GM12874 (cell line): ENCODE data around the gene POLA1.

Experiments used
- TF ChIP-seq, protein P1 (sequence below): IDR thresholded peaks from 2 replicates; pipeline ENCODE4 v1.5.1; 2011; ENCODE audit warnings: low read depth, mild to moderate bottlenecking, control low read depth, low read length, moderate library complexity; ENCODE audit not compliant: insufficient read depth

The POLA1 gene

DNA sequence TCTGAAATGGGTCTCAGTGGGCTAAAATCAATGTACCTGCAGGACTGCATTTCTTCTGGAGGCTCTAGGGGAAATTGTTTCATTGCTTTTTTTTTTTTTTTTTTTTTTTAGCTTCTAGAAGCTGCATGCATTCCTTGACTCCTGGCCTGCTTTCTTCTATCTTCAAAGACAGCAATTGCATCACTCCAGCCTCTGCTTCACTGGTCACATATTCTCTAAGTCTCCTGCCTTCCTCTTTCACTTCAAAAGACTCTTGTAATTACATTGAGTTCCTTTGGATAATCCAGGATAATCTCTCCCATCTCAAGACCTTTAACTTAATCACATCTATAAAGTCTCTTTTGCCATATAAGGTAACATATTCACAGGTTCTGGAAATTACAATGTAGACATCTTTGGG lies 35.3 kb upstream of the POLA1 start:
- TF ChIP-seq, protein P1, sequence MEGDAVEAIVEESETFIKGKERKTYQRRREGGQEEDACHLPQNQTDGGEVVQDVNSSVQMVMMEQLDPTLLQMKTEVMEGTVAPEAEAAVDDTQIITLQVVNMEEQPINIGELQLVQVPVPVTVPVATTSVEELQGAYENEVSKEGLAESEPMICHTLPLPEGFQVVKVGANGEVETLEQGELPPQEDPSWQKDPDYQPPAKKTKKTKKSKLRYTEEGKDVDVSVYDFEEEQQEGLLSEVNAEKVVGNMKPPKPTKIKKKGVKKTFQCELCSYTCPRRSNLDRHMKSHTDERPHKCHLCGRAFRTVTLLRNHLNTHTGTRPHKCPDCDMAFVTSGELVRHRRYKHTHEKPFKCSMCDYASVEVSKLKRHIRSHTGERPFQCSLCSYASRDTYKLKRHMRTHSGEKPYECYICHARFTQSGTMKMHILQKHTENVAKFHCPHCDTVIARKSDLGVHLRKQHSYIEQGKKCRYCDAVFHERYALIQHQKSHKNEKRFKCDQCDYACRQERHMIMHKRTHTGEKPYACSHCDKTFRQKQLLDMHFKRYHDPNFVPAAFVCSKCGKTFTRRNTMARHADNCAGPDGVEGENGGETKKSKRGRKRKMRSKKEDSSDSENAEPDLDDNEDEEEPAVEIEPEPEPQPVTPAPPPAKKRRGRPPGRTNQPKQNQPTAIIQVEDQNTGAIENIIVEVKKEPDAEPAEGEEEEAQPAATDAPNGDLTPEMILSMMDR = no peak

DNA sequence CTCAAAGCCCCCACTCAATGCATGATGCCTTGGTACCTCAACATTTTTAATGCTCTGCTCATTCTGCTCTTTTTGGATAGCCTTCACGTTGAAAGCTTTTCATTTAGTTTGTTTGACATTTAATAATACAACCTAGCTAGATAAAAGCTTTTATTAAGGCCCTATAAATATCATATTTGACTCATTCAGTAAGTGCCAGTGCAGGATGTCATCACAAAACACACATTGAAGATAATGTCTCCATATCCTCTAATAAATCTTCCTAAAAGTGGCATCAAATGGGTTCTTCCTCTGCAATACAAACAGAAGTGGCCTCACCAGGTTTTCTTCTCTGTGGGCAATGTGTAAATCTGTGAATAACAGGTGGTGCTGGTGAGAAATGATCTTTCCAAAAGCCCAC lies 34.6 kb upstream of the POLA1 start:
- TF ChIP-seq, protein P1 = no peak

DNA sequence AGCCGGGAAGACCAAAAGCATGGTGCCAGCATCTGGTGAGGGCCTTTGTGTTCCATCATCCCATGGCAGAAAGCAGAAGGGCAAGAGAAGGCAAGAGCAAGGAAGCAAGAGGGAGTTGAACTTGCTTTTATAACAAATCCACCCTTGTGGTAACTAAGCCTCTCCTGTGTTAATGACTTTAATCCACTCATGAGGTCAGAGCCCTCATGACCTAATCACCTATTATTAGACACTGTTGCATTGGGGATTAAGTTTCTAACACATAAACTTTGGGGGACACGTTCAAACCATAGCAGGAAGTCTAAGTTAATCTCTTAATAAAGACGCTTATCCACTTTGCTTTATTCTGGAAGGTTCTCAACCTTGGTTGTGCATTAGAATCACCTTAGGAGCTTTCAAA lies 34.1 kb upstream of the POLA1 start:
- TF ChIP-seq, protein P1 = no peak

DNA sequence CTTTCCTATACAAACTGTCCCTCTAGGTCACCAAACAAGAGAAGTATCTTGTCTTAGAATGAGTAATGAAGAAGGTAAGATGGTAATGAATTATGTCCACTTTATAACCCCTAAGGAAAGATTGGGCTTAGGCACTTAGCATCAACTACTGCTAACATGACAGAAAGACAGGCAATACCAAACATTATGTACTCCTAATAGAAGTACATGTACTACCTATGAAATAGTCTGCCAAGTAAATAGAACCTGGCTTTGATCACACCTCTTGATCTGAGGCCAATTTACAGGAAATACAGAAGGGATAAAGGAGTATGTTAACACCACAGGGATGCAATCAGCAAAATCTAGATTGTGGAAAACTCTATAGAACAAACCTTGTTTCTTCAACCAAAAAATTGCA lies 32.4 kb upstream of the POLA1 start:
- TF ChIP-seq, protein P1 = no peak

DNA sequence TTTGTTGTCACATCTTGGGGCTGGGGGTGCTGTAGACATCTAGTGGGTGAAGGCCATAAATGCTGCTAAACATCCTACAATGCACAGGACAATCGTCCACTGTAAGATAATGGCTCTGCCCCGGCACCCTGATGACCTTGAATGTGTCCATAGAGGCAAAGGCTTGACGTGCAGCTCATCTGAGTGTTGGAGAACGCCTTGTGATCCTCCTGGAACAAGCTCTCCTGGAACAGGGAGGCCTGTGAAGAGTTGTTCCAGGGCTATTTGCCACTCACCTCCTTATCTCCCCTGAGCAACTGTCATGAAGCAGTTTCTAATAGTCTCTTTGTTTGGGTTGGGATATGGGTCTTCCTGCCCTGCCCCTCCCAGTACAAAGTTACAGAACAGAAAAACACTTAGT lies 31.4 kb upstream of the POLA1 start:
- TF ChIP-seq, protein P1 = no peak

DNA sequence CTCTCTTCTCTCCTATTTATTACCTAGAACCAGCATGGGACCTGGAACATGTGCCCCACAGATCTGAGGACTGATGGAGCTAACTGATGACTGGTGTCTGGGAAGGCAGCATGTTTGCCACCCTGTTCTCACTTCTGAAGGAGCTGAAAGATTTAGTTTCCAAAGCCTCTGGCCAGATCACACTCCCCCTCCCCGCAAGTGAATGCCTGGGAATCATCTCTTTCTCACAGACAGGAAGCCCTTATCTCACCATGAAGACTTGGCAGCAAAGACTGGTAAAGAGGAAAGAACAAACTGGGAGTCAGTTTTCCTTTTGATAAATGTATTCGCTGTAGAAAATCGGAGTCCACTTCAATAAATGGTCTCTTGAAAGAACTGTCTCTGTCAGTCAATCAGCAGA lies 25.6 kb upstream of the POLA1 start:
- TF ChIP-seq, protein P1 = no peak

DNA sequence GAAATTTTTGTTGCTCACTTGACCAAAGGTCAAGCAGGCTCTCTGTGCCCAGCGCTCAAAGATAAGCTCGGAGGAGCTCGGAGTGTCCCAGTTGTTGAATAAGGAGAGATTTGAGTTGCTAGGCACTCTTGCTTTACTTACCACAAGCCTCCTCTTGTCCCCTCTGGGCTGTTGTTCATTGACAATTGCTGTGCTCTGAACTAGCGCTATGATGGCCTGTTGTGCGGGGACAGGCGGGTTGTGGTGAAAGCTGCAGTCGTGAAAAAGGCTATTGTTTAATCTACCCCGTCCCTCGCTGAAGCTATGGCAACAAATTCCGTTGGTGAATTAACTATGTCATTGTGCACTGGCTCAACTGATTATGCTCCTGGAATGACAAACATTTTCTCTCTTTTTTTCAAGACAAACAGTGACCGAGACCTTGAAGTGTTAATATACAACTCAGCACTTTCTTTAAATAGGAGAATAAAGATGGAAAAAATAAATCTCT lies 21.0 kb upstream of the POLA1 start:
- TF ChIP-seq, protein P1 = no peak

DNA sequence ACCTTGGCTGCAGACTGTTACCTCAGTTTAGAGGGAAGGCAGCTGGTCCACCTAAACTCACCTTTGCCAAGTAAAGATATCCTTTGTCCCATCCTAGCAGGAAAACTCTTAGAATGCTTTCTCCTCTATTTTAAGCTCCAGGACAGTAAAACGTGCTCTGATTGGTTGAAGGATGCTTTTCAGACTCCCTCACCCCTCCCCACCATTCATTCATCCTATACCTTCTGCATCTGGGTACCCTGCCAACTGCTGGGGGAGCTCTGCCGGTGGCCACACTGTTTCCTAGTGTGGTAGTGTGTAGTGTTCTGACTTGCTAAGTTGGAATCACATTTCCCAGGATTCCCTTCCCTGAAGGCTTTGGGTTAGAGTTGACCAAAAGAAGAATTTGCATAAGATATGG lies 20.3 kb upstream of the POLA1 start:
- TF ChIP-seq, protein P1 = no peak
